Measurements from ENCODE around the gene KRTAP10-5. TPM values are rescaled to one million over a fixed set of nuclear protein-coding genes. Genes with fewer than 3 reads are reported as not detected.

The KRTAP10-5 gene
- total RNA-seq, 1 experiment from 2014 or later = not detected

DNA sequence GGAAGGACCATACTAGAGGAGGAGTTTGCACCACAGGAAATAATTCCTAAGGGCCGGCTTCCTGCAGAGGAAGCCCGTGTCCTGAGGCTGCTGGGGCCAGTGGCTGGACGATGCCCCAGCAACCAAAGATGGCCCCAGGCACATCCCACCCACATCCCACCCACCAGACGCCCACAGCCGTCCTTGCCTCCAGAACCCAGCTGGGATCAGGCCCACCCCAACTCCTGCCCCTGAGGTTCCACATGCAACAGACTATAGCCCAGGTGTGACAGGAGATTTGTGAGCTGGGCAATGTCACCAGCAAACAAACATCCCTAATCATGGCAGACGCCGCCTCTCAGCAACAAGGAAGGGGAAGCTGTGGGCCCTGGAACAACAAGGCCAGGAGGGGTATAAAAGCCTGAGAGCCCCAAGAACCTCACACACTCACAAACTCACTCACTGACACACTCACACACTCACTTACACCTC is 46.3 kb upstream of the KRTAP10-5 start, which contains the start of gene KRTAP10-9:
TSS of gene KRTAP10-9 (plus strand) at position 421 of the 471 bp plus-strand sequence. CDS start 79 bp downstream, outside the sequence.
- POLR2A ChIA-PET = no interaction called here
- CTCF ChIA-PET = interaction anchor here (0.6 kb wide), 1 partner anchor 97 kb away, joined by 10 read pairs; no protein-coding TSS in a partner anchor
- DNase-seq (ENCODE audit: low read depth, low spot score) (no peak), ATAC-seq (no peak)
- BruUV-seq (replicated peaks) = no TSS peak
- Histone ChIP-seq H3K36me3 (ENCODE audit: control insufficient read depth, insufficient read depth, low read length) (no peaks in the 10 kb centered on the region), H3K9me3 (ENCODE audit: control insufficient read depth, insufficient read depth, low read depth, low read length) (peaks cover 7% of the 10 kb centered on the region; the same call in 1 of the 2 replicates), H3K27me3 (ENCODE audit: control insufficient read depth, insufficient read depth, low read length) (no peaks in the 10 kb centered on the region), H3K4me3 (ENCODE audit: low read depth in 2 of 2, low read length in 2 of 2) (no peak within 1 kb of the TSS), H3K27ac (ENCODE audit: low read length) (no peak within 1 kb of the TSS), H3K4me1 (ENCODE audit: control insufficient read depth, insufficient read depth, low read length) (no peaks in the 10 kb centered on the region)
- in situ Hi-C loops (cut with HindIII; ENCODE audit: low pct_unique_long_range_greater_than_20kb, low sequenced_read_pairs) = no loop called here
- TF ChIP-seq SIN3A (IDR thresholded peaks at IDR 0.05; ENCODE audit: borderline replicate concordance, insufficient read depth, low read depth, low read length) (no peak), REST (IDR thresholded peaks at IDR 0.05; ENCODE audit: insufficient read depth in 1 of 2, low read depth in 2 of 2, low read length in 1 of 2) (no peak), POLR2AphosphoS5 (IDR thresholded peaks at IDR 0.05; ENCODE audit: low read depth, low read length) (no peak), TCF7L2 (IDR thresholded peaks at IDR 0.05; ENCODE audit: low read depth, low read length) (no peak)
- TF ChIP-seq, protein P1, sequence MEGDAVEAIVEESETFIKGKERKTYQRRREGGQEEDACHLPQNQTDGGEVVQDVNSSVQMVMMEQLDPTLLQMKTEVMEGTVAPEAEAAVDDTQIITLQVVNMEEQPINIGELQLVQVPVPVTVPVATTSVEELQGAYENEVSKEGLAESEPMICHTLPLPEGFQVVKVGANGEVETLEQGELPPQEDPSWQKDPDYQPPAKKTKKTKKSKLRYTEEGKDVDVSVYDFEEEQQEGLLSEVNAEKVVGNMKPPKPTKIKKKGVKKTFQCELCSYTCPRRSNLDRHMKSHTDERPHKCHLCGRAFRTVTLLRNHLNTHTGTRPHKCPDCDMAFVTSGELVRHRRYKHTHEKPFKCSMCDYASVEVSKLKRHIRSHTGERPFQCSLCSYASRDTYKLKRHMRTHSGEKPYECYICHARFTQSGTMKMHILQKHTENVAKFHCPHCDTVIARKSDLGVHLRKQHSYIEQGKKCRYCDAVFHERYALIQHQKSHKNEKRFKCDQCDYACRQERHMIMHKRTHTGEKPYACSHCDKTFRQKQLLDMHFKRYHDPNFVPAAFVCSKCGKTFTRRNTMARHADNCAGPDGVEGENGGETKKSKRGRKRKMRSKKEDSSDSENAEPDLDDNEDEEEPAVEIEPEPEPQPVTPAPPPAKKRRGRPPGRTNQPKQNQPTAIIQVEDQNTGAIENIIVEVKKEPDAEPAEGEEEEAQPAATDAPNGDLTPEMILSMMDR (IDR thresholded peaks at IDR 0.05) = no peak
- intact Hi-C loops (cut with micrococcal nuclease; ENCODE audit: unreplicated experiment) = no loop called here

DNA sequence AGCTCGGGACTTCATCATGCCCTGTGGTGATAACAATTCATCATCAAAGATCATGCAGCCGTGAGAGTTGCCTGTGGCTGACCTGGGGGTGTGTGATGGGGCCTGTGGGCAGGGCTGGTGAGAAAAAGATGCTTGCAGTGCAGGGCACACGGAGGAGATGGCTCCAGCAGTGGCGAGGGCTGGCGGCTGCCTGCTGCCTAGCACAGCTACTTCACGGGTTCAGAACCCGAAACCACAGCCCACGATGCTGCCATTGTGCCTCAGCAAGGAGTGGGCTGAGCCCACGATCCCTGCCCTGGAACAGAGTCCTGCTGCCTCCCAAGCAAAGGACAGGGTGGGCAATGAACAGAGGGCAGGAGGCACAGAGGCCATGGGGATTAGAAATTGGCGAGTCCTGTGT is 45.9 kb upstream of the KRTAP10-5 start:
- DNase-seq (ENCODE audit: low read depth, low spot score) (no peak), ATAC-seq (no peak)
- TF ChIP-seq REST (IDR thresholded peaks at IDR 0.05; ENCODE audit: insufficient read depth in 1 of 2, low read depth in 2 of 2, low read length in 1 of 2) (no peak), SIN3A (IDR thresholded peaks at IDR 0.05; ENCODE audit: borderline replicate concordance, insufficient read depth, low read depth, low read length) (no peak), POLR2AphosphoS5 (IDR thresholded peaks at IDR 0.05; ENCODE audit: low read depth, low read length) (no peak), TCF7L2 (IDR thresholded peaks at IDR 0.05; ENCODE audit: low read depth, low read length) (no peak)
- intact Hi-C loops (cut with micrococcal nuclease; ENCODE audit: unreplicated experiment) = no loop called here
- in situ Hi-C loops (cut with HindIII; ENCODE audit: low pct_unique_long_range_greater_than_20kb, low sequenced_read_pairs) = no loop called here
- POLR2A ChIA-PET = no interaction called here
- H3K36me3 ChIP-seq (ENCODE audit: control insufficient read depth, insufficient read depth, low read length) = no peaks in the 10 kb centered on the region
- H3K27ac ChIP-seq (ENCODE audit: low read length) = no peak overlapping the region
- H3K9me3 ChIP-seq (ENCODE audit: control insufficient read depth, insufficient read depth, low read depth, low read length) = peaks cover 7% of the 10 kb centered on the region; the same call in 1 of the 2 replicates
- no peaks in the 10 kb centered on the region for H3K4me1 ChIP-seq (ENCODE audit: control insufficient read depth, insufficient read depth, low read length)
- CTCF ChIA-PET = no interaction called here
- BruUV-seq (replicated peaks) = no TSS peak
- H3K4me3 ChIP-seq (ENCODE audit: low read depth in 2 of 2, low read length in 2 of 2) = no peak overlapping the region
- H3K27me3 ChIP-seq (ENCODE audit: control insufficient read depth, insufficient read depth, low read length) = no peaks in the 10 kb centered on the region
